SK-N-SH treated with all-trans-retinoic acid at 6 μM for 48 hours (cell line): ENCODE results near the gene EPHX1.

Experiments used
- ATAC-seq: fragments of 200-7000 bp; cut with Tn5 transposase; 3 replicates; pipeline ENCODE4 v1.9.1; 2020; ENCODE audit warnings: mild to moderate bottlenecking, moderate library complexity
- ARNTL ChIP-seq: fragments of 450-650 bp; formaldehyde crosslinking; IDR thresholded peaks from 2 replicates; pipeline ENCODE4 v1.5.0; 2020; ENCODE audit warnings: low read depth, mild to moderate bottlenecking, moderate library complexity, borderline replicate concordance
- BACH2 ChIP-seq: fragments of 250-450 bp; sonication (Bioruptor Pico); IDR thresholded peaks from 2 replicates; pipeline ENCODE4 v1.9.0; 2021; ENCODE audit warnings: mild to moderate bottlenecking, borderline replicate concordance
- CREB5 ChIP-seq: fragments of 250-450 bp; sonication (Bioruptor Pico); IDR thresholded peaks from 2 replicates; pipeline ENCODE4 v1.5.1; 2020; ENCODE audit warnings: low read depth, mild to moderate bottlenecking, moderate library complexity
- CSRNP3 ChIP-seq: fragments of 250-450 bp; sonication (Bioruptor Pico); IDR thresholded peaks from 2 replicates; pipeline ENCODE4 v1.5.1; 2021; ENCODE audit warnings: mild to moderate bottlenecking, moderate library complexity
- ESRRG ChIP-seq: fragments of 250-450 bp; sonication (Bioruptor Pico); IDR thresholded peaks from 2 replicates; pipeline ENCODE4 v1.6.1; 2021; ENCODE audit warnings: mild to moderate bottlenecking
- GLIS3 ChIP-seq: fragments of 250-450 bp; sonication (Bioruptor Pico); IDR thresholded peaks from 2 replicates; pipeline ENCODE4 v1.5.0; 2020; ENCODE audit warnings: mild to moderate bottlenecking, moderate library complexity
- ISL1 ChIP-seq: fragments of 250-450 bp; sonication (Bioruptor Pico); IDR thresholded peaks from 2 replicates; pipeline ENCODE4 v2.1.2; 2022; ENCODE audit warnings: mild to moderate bottlenecking, moderate library complexity
- OSR1 ChIP-seq: fragments of 250-450 bp; sonication (Bioruptor Pico); IDR thresholded peaks from 2 replicates; pipeline ENCODE4 v1.8.0; 2022; ENCODE audit warnings: moderate library complexity, mild to moderate bottlenecking, inconsistent platforms
- PATZ1 ChIP-seq: fragments of 250-450 bp; sonication (Bioruptor Pico); IDR thresholded peaks from 2 replicates; pipeline ENCODE4 v1.8.0; 2020; ENCODE audit warnings: mild to moderate bottlenecking, moderate library complexity, borderline replicate concordance
- POU6F1 ChIP-seq: fragments of 250-450 bp; sonication (Bioruptor Pico); IDR thresholded peaks from 2 replicates; pipeline ENCODE4 v1.8.0; 2021; ENCODE audit warnings: low read depth, mild to moderate bottlenecking, moderate library complexity, borderline replicate concordance
- PPARA ChIP-seq: fragments of 250-450 bp; sonication (Bioruptor Pico); IDR thresholded peaks from 2 replicates; pipeline ENCODE4 v1.5.0; 2020; ENCODE audit warnings: mild to moderate bottlenecking, borderline replicate concordance
- SNAI2 ChIP-seq: fragments of 250-450 bp; sonication (Bioruptor Pico); IDR thresholded peaks from 2 replicates; pipeline ENCODE4 v1.5.0; 2020; ENCODE audit warnings: mild to moderate bottlenecking, moderate library complexity
- TCF4 ChIP-seq: fragments of 250-450 bp; sonication (Bioruptor Pico); IDR thresholded peaks from 2 replicates; pipeline ENCODE4 v1.8.0; 2021; ENCODE audit warnings: mild to moderate bottlenecking, moderate library complexity, borderline replicate concordance
- TOX ChIP-seq: fragments of 250-450 bp; sonication (Bioruptor Pico); IDR thresholded peaks from 2 replicates; pipeline ENCODE4 v1.8.0; 2021; ENCODE audit warnings: mild to moderate bottlenecking, moderate library complexity, borderline replicate concordance
- TSHZ2 ChIP-seq: fragments of 250-450 bp; sonication (Bioruptor Pico); IDR thresholded peaks from 2 replicates; pipeline ENCODE4 v1.5.0; 2020; ENCODE audit warnings: mild to moderate bottlenecking, moderate library complexity
- ZC3H10 ChIP-seq: fragments of 250-450 bp; sonication (Bioruptor Pico); IDR thresholded peaks from 2 replicates; pipeline ENCODE4 v1.5.1; 2021; ENCODE audit warnings: mild to moderate bottlenecking, moderate library complexity
- ZFP3 ChIP-seq: fragments of 250-450 bp; sonication (Bioruptor Pico); IDR thresholded peaks from 2 replicates; pipeline ENCODE4 v1.5.0; 2020; ENCODE audit warnings: mild to moderate bottlenecking, moderate library complexity
- ZFP30 ChIP-seq: fragments of 450-650 bp; formaldehyde crosslinking; IDR thresholded peaks from 2 replicates; pipeline ENCODE4 v1.5.0; 2022; ENCODE audit warnings: mild to moderate bottlenecking, moderate library complexity
- ZNF565 ChIP-seq: fragments of 450-650 bp; formaldehyde crosslinking; conservative IDR thresholded peaks from 2 replicates; pipeline ENCODE4 v1.5.0; 2020; ENCODE audit warnings: low read depth, mild to moderate bottlenecking, moderate library complexity
- ZNF70 ChIP-seq: fragments of 450-650 bp; formaldehyde crosslinking; IDR thresholded peaks from 2 replicates; pipeline ENCODE4 v1.5.0; 2020; ENCODE audit warnings: mild to moderate bottlenecking, moderate library complexity
- ZNF8 ChIP-seq: fragments of 450-650 bp; formaldehyde crosslinking; IDR thresholded peaks from 2 replicates; pipeline ENCODE4 v1.5.0; 2020; ENCODE audit warnings: mild to moderate bottlenecking, moderate library complexity

Gene EPHX1

GRCh38 chr1:225879521-225880221 is 69.7 kb downstream of the EPHX1 start:
- ATAC-seq: no peak
- TF ChIP-seq ZNF8: no peak
- TF ChIP-seq CREB5 (CRISPR knock-in tag): no peak
- no peak for TF ChIP-seq POU6F1 (CRISPR knock-in tag)
- no peak for TF ChIP-seq BACH2 (CRISPR knock-in tag)
- TF ChIP-seq ZFP30: no peak
- no peak for TF ChIP-seq TCF4
- TF ChIP-seq ISL1: no peak
- TF ChIP-seq TOX (CRISPR knock-in tag): no peak
- no peak for TF ChIP-seq GLIS3 (CRISPR knock-in tag)
- TF ChIP-seq ZC3H10 (CRISPR knock-in tag): no peak
- TF ChIP-seq ARNTL: no peak
- TF ChIP-seq PATZ1: no peak
- no peak for TF ChIP-seq OSR1 (CRISPR knock-in tag)
- TF ChIP-seq ESRRG (CRISPR knock-in tag): no peak

GRCh38 chr1:225880222-225880588 is 70.3 kb downstream of the EPHX1 start:
- no peak for ATAC-seq

GRCh38 chr1:225880636-225881035 is 70.7 kb downstream of the EPHX1 start:
- ATAC-seq: no peak
- TF ChIP-seq ESRRG (CRISPR knock-in tag) (no peak), CSRNP3 (CRISPR knock-in tag) (no peak), TSHZ2 (CRISPR knock-in tag) (no peak), ZNF565 (CRISPR knock-in tag) (no peak), ZNF8 (no peak), GLIS3 (CRISPR knock-in tag) (no peak)
- TF ChIP-seq, all 23 proteins: peak for 0

More at GRCh38 chr1:225880222-225880588, 70.3 kb downstream of the EPHX1 start:
- TF ChIP-seq CSRNP3 (CRISPR knock-in tag) (no peak), SNAI2 (CRISPR knock-in tag) (no peak), ZNF565 (CRISPR knock-in tag) (no peak), ZNF70 (CRISPR knock-in tag) (no peak), ISL1 (no peak), ZFP30 (no peak), GLIS3 (CRISPR knock-in tag) (no peak), PPARA (no peak), OSR1 (CRISPR knock-in tag) (no peak), ZFP3 (no peak), BACH2 (CRISPR knock-in tag) (no peak), ZNF8 (no peak)
